H1 (cell line): ENCODE data around the gene AMBP. TPM values are rescaled to one million over a fixed set of nuclear protein-coding genes. Genes with fewer than 3 reads are reported as not detected.

ENCODE experiments used
- CTCF ChIA-PET: fragments of 300-600 bp; sonication (Branson Sonifier 250); formaldehyde crosslinking; loops from one replicate; lab custom pipeline; 2021; ENCODE audit not compliant: partially characterized antibody; lab: Charles Lee
- POLR2A ChIA-PET: fragments of 300-600 bp; sonication (Branson Sonifier 250); formaldehyde crosslinking; loops from one replicate; lab custom pipeline; 2021; ENCODE audit warnings: inconsistent platforms; ENCODE audit not compliant: partially characterized antibody; lab: Charles Lee
- DNase-seq, 2 experiments: peaks; one replicate each; pipeline versions ENCODE4 v3.0.0 to v3.0.0-alpha.2; 2010 to 2022; ENCODE audit warnings: low spot score in 2 of 2, low read depth in 1 of 2, mixed read lengths in 1 of 2
- FAIRE-seq: peaks from 2 replicates; lab custom pipeline; 2011; peaks lifted over from hg19 to GRCh38; lab: Jason Lieb, UNC
- H2AFZ ChIP-seq: 2 replicates; pipeline ENCODE4 v1.8.1; 2012; ENCODE audit warnings: low read length, inconsistent platforms
- H2AK5ac ChIP-seq: 2 replicates; pipeline ENCODE4 v1.6.1; 2013; ENCODE audit warnings: low read depth, low read length
- H2BK120ac ChIP-seq: replicated peaks from 2 replicates; pipeline ENCODE3; 2013; ENCODE audit warnings: low read depth, low read length, inconsistent platforms
- H2BK12ac ChIP-seq: 2 replicates; pipeline ENCODE4 v1.6.1; 2013; ENCODE audit warnings: low read depth, low read length
- H2BK15ac ChIP-seq: 2 replicates; pipeline ENCODE4 v1.6.1; 2013; ENCODE audit warnings: low read length
- H2BK20ac ChIP-seq: 2 replicates; pipeline ENCODE4 v1.6.1; 2013; ENCODE audit warnings: low read length
- H2BK5ac ChIP-seq: 2 replicates; pipeline ENCODE4 v1.6.1; 2013; ENCODE audit warnings: low read depth, low read length
- H3K14ac ChIP-seq: 2 replicates; pipeline ENCODE4 v1.6.1; 2013; ENCODE audit warnings: inconsistent platforms; ENCODE audit not compliant: insufficient read length
- H3K18ac ChIP-seq: 2 replicates; pipeline ENCODE4 v1.6.1; 2013; ENCODE audit warnings: low read length; ENCODE audit errors: extremely low read depth
- H3K23ac ChIP-seq: 2 replicates; pipeline ENCODE4 v1.6.1; 2013; ENCODE audit warnings: inconsistent platforms; ENCODE audit not compliant: insufficient read length
- H3K23me2 ChIP-seq: 2 replicates; pipeline ENCODE4 v1.6.1; 2013; ENCODE audit warnings: low read depth, low read length
- H3K27ac ChIP-seq: 2 replicates; pipeline ENCODE4 v1.6.1; 2011; ENCODE audit warnings: low read depth, low read length, inconsistent platforms
- H3K27me3 ChIP-seq, 4 experiments: replicated peaks in 1 of 4; 1 replicate in 1 of 4; 2 replicates in 3 of 4; pipeline versions ENCODE4 v1.6.1 to v1.8.1; 2011 to 2013; ENCODE audit warnings: low read length in 3 of 4, mild to moderate bottlenecking in 3 of 4, inconsistent platforms in 2 of 4, mixed read lengths in 2 of 4, moderate library complexity in 1 of 4; ENCODE audit not compliant: control insufficient read depth in 3 of 4, insufficient read depth in 3 of 4; ENCODE audit errors: extremely low read depth in 1 of 4
- H3K36me3 ChIP-seq, 4 experiments: 2 replicates each; pipeline versions ENCODE4 v1.6.1 to v1.8.1; 2011 to 2013; ENCODE audit warnings: mild to moderate bottlenecking in 4 of 4, low read length in 3 of 4, moderate library complexity in 2 of 4, control low read depth in 1 of 4, inconsistent platforms in 1 of 4; ENCODE audit not compliant: insufficient read depth in 4 of 4, control insufficient read depth in 2 of 4
- H3K4ac ChIP-seq: replicated peaks from 2 replicates; pipeline ENCODE3; 2013; ENCODE audit warnings: low read length, low read depth, mixed read lengths, inconsistent platforms; ENCODE audit not compliant: insufficient read length
- H3K4me1 ChIP-seq, 4 experiments: replicated peaks in 1 of 4; 1 replicate in 1 of 4; 2 replicates in 3 of 4; pipeline versions ENCODE4 v1.6.1 to v1.8.1; 2011 to 2013; ENCODE audit warnings: low read length in 3 of 4, inconsistent platforms in 2 of 4, mixed read lengths in 1 of 4; ENCODE audit not compliant: insufficient read depth in 4 of 4, control insufficient read depth in 3 of 4
- H3K4me2 ChIP-seq, 2 experiments: 2 replicates each; pipeline versions ENCODE4 v1.6.1 to v1.8.1; 2011 to 2013; ENCODE audit warnings: low read depth in 2 of 2, low read length in 2 of 2, control low read depth in 1 of 2, inconsistent platforms in 1 of 2, mild to moderate bottlenecking in 1 of 2; ENCODE audit not compliant: insufficient read depth in 1 of 2
- H3K4me3 ChIP-seq, 4 experiments: fragments of 200-600, 300-600 bp in 1 of 4; sonication (generic), shearing (Covaris generic), sonication (Bioruptor Twin) in 1 of 4; 2 replicates each; pipeline versions ENCODE4 v1.5.1 to v1.8.1; 2011 to 2016; ENCODE audit warnings: low read length in 4 of 4, low read depth in 3 of 4, control low read depth in 2 of 4, inconsistent platforms in 2 of 4, mild to moderate bottlenecking in 2 of 4, mixed read lengths in 1 of 4, moderate library complexity in 1 of 4; ENCODE audit not compliant: insufficient read depth in 2 of 4; ENCODE audit errors: extremely low read depth in 1 of 4
- H3K56ac ChIP-seq: replicated peaks from 2 replicates; pipeline ENCODE3; 2013; ENCODE audit warnings: low read depth, mild to moderate bottlenecking, mixed read lengths, low read length, inconsistent platforms; ENCODE audit not compliant: insufficient read length
- H3K79me1 ChIP-seq: 2 replicates; pipeline ENCODE4 v1.6.1; 2013; ENCODE audit warnings: low read depth, low read length, control low read depth
- H3K79me2 ChIP-seq, 2 experiments: 2 replicates each; pipeline versions ENCODE4 v1.6.1 to v1.8.1; 2012 to 2013; ENCODE audit warnings: low read length in 2 of 2, mild to moderate bottlenecking in 2 of 2, inconsistent platforms in 1 of 2; ENCODE audit not compliant: insufficient read depth in 2 of 2, control insufficient read depth in 1 of 2
- H3K9ac ChIP-seq, 4 experiments: replicated peaks in 1 of 4; 1 replicate in 1 of 4; 2 replicates in 3 of 4; pipeline versions ENCODE4 v1.6.1 to v1.8.1; 2011 to 2013; ENCODE audit warnings: low read depth in 3 of 4, low read length in 3 of 4, control low read depth in 2 of 4, mild to moderate bottlenecking in 2 of 4, moderate library complexity in 2 of 4, inconsistent platforms in 1 of 4; ENCODE audit errors: extremely low read depth in 1 of 4
- H3K9me3 ChIP-seq, 2 experiments: 2 replicates each; pipeline versions ENCODE4 v1.6.1 to v1.8.1; 2012 to 2013; ENCODE audit warnings: mild to moderate bottlenecking in 2 of 2, moderate library complexity in 2 of 2, control low read depth in 1 of 2, inconsistent platforms in 1 of 2, low read depth in 1 of 2, low read length in 1 of 2, mixed read lengths in 1 of 2; ENCODE audit not compliant: insufficient read depth in 2 of 2
- H4K20me1 ChIP-seq, 2 experiments: replicated peaks in 1 of 2; 2 replicates each; pipeline versions ENCODE3 to v1.8.1; 2011 to 2013; ENCODE audit warnings: inconsistent platforms in 2 of 2, low read length in 2 of 2, mild to moderate bottlenecking in 1 of 2; ENCODE audit not compliant: insufficient read depth in 2 of 2, control insufficient read depth in 1 of 2
- H4K5ac ChIP-seq: 2 replicates; pipeline ENCODE4 v1.6.1; 2013; ENCODE audit warnings: low read length, low read depth, mixed read lengths, inconsistent platforms; ENCODE audit not compliant: insufficient read length
- H4K8ac ChIP-seq: 2 replicates; pipeline ENCODE4 v1.8.0; 2013; ENCODE audit warnings: mild to moderate bottlenecking, moderate library complexity, low read length, inconsistent platforms; ENCODE audit not compliant: insufficient read depth; ENCODE audit errors: extremely low read depth
- H4K91ac ChIP-seq: replicated peaks from 2 replicates; pipeline ENCODE3; 2013; ENCODE audit warnings: low read length, mixed read lengths, inconsistent platforms; ENCODE audit not compliant: insufficient read length
- CBX8 ChIP-seq: fragments of 300-800, 300-1000 bp; sonication (generic); IDR thresholded peaks from 2 replicates; pipeline ENCODE4 v1.7.1; 2016; ENCODE audit warnings: low read depth, low read length, borderline replicate concordance
- MAFK ChIP-seq: IDR thresholded peaks from 2 replicates; pipeline ENCODE4 v1.6.1; 2012; ENCODE audit warnings: low read depth, mild to moderate bottlenecking, improper control_type of control experiment, low read length
- RNF2 ChIP-seq: fragments of 200-900, 300-1000 bp; sonication (generic); IDR thresholded peaks from 2 replicates; pipeline ENCODE4 v1.7.1; 2016; ENCODE audit warnings: borderline replicate concordance, low read depth, mild to moderate bottlenecking, antibody characterized with exemption, low read length; ENCODE audit not compliant: poor library complexity, severe bottlenecking; ENCODE audit errors: missing control alignments
- SP2 ChIP-seq: IDR thresholded peaks from 2 replicates; pipeline ENCODE4 v1.6.1; 2012; ENCODE audit warnings: mild to moderate bottlenecking, low read length, inconsistent platforms
- TBP ChIP-seq: IDR thresholded peaks from 2 replicates; pipeline ENCODE4 v1.6.1; 2011; ENCODE audit warnings: low read depth, low read length, improper control_type of control experiment
- WGBS, 2 experiments: shearing (Covaris generic) in 1 of 2; methylation state at CpG; one replicate each; pipeline versions ENCODE4 v1.1.6 to v1.1.7; 2013 to 2015; ENCODE audit warnings: low lambda C conversion rate in 2 of 2, mixed read lengths in 2 of 2, inconsistent platforms in 1 of 2, low coverage in 1 of 2, missing lambda C conversion rate in 1 of 2; ENCODE audit not compliant: insufficient replicate concordance in 2 of 2, insufficient coverage in 1 of 2, insufficient read length in 1 of 2; ENCODE audit errors: extremely low coverage in 1 of 2, missing lambda C conversion rate in 1 of 2; 5-methylcytosine and 5-hydroxymethylcytosine counted together
- polyA plus RNA-seq, 7 experiments: library from polyadenylated mRNA; depleted of rRNA in 3 of 7; stranded (reverse) in 5 of 7; unstranded in 2 of 7; fragments of >200 nt in 5 of 7; fragments of 200-250 nt in 2 of 7; gene quantifications; 1 replicate in 5 of 7; 2 replicates in 1 of 7; 4 replicates in 1 of 7; pipeline versions ENCODE4 v1.2.1 to v1.2.3, GENCODE V29; 2011 to 2013; ENCODE audit warnings: missing spikeins in 2 of 7, mixed read lengths in 2 of 7
- total RNA-seq: library from RNA; stranded (reverse); fragmentation: NEBNext Ultra II Directional; extraction: Animal tissue kit (Norgen Biotek cat#: 25700); gene quantifications from 2 replicates; pipeline ENCODE4 v1.2.1, GENCODE V29; 2021

The AMBP gene
- total and polyA plus RNA-seq, 2 of the 8 experiments (the other 6 are each of a cell fraction or from before 2014, with no cell fraction given) = 3.0 to 4.0 TPM

DNA sequence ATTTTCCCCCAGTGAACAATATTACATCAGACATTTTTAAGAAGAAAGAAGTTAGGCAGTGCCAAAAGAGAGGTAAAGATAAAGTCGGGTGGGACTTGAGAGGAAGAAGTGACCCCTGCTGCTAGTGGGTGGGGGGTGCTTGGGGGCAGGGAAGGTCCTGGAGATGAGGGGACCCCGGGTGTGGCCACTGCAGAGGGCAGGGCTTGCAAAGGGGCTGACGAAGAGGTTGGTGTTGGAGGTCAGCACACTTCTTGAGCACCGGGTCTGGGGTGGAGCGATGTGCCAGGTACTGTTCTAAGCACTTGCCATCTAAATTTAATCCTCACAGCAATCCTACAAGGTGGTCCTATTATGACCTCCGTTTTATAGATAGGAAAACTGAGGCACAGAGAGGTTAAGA lies 62.0 kb downstream of the AMBP start:
- peaks cover 0 to 5% (median 1%) of the 10 kb centered on the region in 4 experiments; a peak in 2 of 7 replicates for H3K4me1 ChIP-seq
- H4K8ac ChIP-seq = no peak overlapping the region
- POLR2A ChIA-PET = no interaction called here
- FAIRE-seq (no peak), DNase-seq (no peak)
- H3K18ac ChIP-seq = no peak overlapping the region
- H3K56ac ChIP-seq = no peak overlapping the region
- H3K4ac ChIP-seq = no peak overlapping the region
- H3K4me3 ChIP-seq = no peak overlapping the region
- no peak overlapping the region for H3K27ac ChIP-seq
- H4K91ac ChIP-seq = no peak overlapping the region
- no peaks in the 10 kb centered on the region for H3K79me1 ChIP-seq
- H2BK20ac ChIP-seq = no peak overlapping the region
- TF ChIP-seq MAFK = no peak
- TF ChIP-seq RNF2 = no peak
- no peak for TF ChIP-seq SP2
- TF ChIP-seq TBP = no peak
- no peak for TF ChIP-seq CBX8
- no peaks in the 10 kb centered on the region for H3K9me3 ChIP-seq
- H4K5ac ChIP-seq = no peak overlapping the region
- no peaks in the 10 kb centered on the region for H3K27me3 ChIP-seq
- H2AFZ ChIP-seq = no peak overlapping the region
- H2BK120ac ChIP-seq = no peak overlapping the region
- H4K20me1 ChIP-seq = peaks cover 0 to 2% of the 10 kb centered on the region in 2 experiments
- no peak overlapping the region for H2AK5ac ChIP-seq
- WGBS, 2 experiments = 91% methylated on average over 6 of the region's 6 CpGs; no CpG with 5 or more reads in 1 of the 2 experiments
- H3K23ac ChIP-seq = no peak overlapping the region
- H2BK5ac ChIP-seq = no peak overlapping the region
- H3K14ac ChIP-seq = no peak overlapping the region
- H3K9ac ChIP-seq = no peak overlapping the region
- H2BK12ac ChIP-seq = no peak overlapping the region
- no peak overlapping the region for H2BK15ac ChIP-seq
- peaks cover 0 to 17% (median 4%) of the 10 kb centered on the region in 4 experiments; a peak in 6 of 8 replicates for H3K36me3 ChIP-seq
- H3K4me2 ChIP-seq = no peak overlapping the region
- H3K23me2 ChIP-seq = no peaks in the 10 kb centered on the region
- no peaks in the 10 kb centered on the region for H3K79me2 ChIP-seq
- CTCF ChIA-PET = interaction anchor here (2.5 kb wide), 1 partner anchor 18 kb away, joined by 9 read pairs; no protein-coding TSS in a partner anchor
